IMR-90 (cell line): ENCODE measurements around the gene GDPD3.
A peak's percentile ranks its signal among the peaks of the same experiment; 100 is the strongest.

Source experiments
- BHLHE40 ChIP-seq: fragments of 150-350 bp; IDR thresholded peaks from 2 replicates; pipeline ENCODE4 v1.6.1; 2016; ENCODE audit warnings: mild to moderate bottlenecking, low read depth, low read length
- CHD1 ChIP-seq: IDR thresholded peaks from 2 replicates; pipeline ENCODE4 v1.6.1; 2012; ENCODE audit warnings: low read depth, low read length, improper control_type of control experiment
- CTCF ChIP-seq: conservative IDR thresholded peaks from 2 replicates; pipeline ENCODE4 v1.5.1; 2012; ENCODE audit warnings: mild to moderate bottlenecking, low read depth, low read length, improper control_type of control experiment
- FOS ChIP-seq: fragments of 150-350 bp; IDR thresholded peaks from 2 replicates; pipeline ENCODE4 v1.6.1; 2016; ENCODE audit warnings: low read depth, low read length
- MXI1 ChIP-seq: IDR thresholded peaks from 2 replicates; pipeline ENCODE4 v1.6.1; 2012; ENCODE audit warnings: low read depth, mild to moderate bottlenecking, low read length, moderate library complexity, borderline replicate concordance
- POLR2A ChIP-seq: IDR thresholded peaks from 2 replicates; pipeline ENCODE4 v1.6.1; 2012; ENCODE audit warnings: mild to moderate bottlenecking, low read depth, low read length
- RAD21 ChIP-seq: IDR thresholded peaks from 2 replicates; pipeline ENCODE4 v1.6.1; 2012; ENCODE audit warnings: low read length, improper control_type of control experiment
- TF ChIP-seq, protein P1 (sequence below): fragments of 150-350 bp; IDR thresholded peaks from 2 replicates; pipeline ENCODE4 v1.6.1; 2016; ENCODE audit warnings: low read depth, mild to moderate bottlenecking, low read length, moderate library complexity, borderline replicate concordance

DNA sequence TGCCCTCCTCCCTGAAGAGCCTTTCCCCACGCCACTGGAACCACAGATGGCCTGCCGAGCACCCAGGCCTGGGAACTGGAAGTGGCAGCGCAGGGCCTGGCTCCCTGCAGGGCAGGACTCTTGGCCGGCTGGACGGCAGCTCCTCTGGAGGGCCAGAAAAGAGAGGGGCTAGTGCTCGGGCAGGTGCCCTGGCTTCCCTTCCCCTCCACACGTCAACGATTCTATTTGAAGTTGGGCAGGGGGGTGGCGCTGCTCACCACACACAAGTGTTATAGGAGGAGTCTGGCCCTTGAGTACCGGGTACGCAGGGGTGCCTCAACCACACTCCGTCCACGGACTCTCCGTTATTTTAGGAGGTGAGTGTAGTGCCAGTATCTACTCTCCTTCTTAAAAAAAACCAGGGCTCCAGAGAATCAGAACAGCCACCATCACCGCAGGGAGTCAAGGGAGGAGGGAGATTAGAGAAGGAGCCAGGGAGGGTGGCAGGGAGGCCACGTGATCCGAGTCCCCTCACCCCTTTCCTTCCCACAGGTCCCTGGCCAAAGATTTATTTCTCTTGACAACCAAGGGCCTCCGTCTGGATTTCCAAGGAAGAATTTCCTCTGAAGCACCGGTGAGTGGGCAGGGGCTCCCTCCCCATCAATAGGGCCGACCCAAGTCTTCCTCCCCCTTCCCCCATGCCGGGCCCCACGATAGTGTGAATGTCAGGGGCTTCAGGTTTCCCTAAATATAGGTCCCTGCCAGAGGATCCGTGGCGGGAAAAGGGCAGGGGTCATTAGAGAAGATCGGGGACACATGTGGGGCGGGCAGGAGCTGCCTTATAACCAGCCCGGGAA, 49.2 kb downstream of the GDPD3 start:
- TF ChIP-seq POLR2A (no peak; the same call in 1 of the 2 replicates), CTCF (peak; percentile 22; the same call in 1 of the 2 replicates), MXI1 (peak; percentile 30; the same call in 1 of the 2 replicates), FOS (no peak), CHD1 (no peak), BHLHE40 (no peak), RAD21 (peak; percentile 27; the same call in 1 of the 2 replicates)
- TF ChIP-seq, protein P1, sequence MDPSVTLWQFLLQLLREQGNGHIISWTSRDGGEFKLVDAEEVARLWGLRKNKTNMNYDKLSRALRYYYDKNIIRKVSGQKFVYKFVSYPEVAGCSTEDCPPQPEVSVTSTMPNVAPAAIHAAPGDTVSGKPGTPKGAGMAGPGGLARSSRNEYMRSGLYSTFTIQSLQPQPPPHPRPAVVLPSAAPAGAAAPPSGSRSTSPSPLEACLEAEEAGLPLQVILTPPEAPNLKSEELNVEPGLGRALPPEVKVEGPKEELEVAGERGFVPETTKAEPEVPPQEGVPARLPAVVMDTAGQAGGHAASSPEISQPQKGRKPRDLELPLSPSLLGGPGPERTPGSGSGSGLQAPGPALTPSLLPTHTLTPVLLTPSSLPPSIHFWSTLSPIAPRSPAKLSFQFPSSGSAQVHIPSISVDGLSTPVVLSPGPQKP = no peak
